K562 (cell line): ENCODE data around the gene CHD2. TPM values are rescaled to one million over a fixed set of nuclear protein-coding genes. Genes with fewer than 3 reads are reported as not detected.

Experiments
- BCL6 ChIP-seq: fragments of 250-450 bp; sonication (Bioruptor Pico); IDR thresholded peaks from 2 replicates; pipeline ENCODE4 v1.4.0; 2020
- BRCA1 ChIP-seq, 2 experiments: fragments of 450-650 bp in 1 of 2; sonication (generic) in 1 of 2; formaldehyde crosslinking in 1 of 2; IDR thresholded peaks; 2 replicates each; pipeline versions ENCODE4 v1.5.0 to v1.6.1; 2017 to 2020; ENCODE audit warnings: mild to moderate bottlenecking in 1 of 2, missing genetic modification reagents in 1 of 2
- BRD4 ChIP-seq: fragments of 200-600 bp; sonication (generic); IDR thresholded peaks from 2 replicates; pipeline ENCODE4 v1.6.1; 2017; ENCODE audit warnings: inconsistent platforms
- DLX4 ChIP-seq: fragments of 250-450 bp; sonication (Bioruptor Pico); IDR thresholded peaks from 2 replicates; pipeline ENCODE4 v1.6.1; 2021; ENCODE audit warnings: mild to moderate bottlenecking
- FOXK2 ChIP-seq, 2 experiments: fragments of 450-650 bp; IDR thresholded peaks in 1 of 2; conservative IDR thresholded peaks in 1 of 2; 2 replicates each; pipeline ENCODE4 v1.6.1; 2016; ENCODE audit warnings: low read depth in 2 of 2, mild to moderate bottlenecking in 1 of 2
- HMGN3 ChIP-seq: IDR thresholded peaks from 2 replicates; pipeline ENCODE4 v1.6.1; 2011; ENCODE audit warnings: borderline replicate concordance, low read depth, mild to moderate bottlenecking, mixed read lengths, low read length; ENCODE audit not compliant: insufficient read length; ENCODE audit errors: extremely low read depth
- MAFF ChIP-seq: IDR thresholded peaks from 2 replicates; pipeline ENCODE4 v1.6.1; 2012; ENCODE audit warnings: low read length, improper control_type of control experiment
- NFE2L1 ChIP-seq: fragments of 450-650 bp; IDR thresholded peaks from 2 replicates; pipeline ENCODE4 v1.6.1; 2016; ENCODE audit warnings: missing genetic modification characterization, low read depth, mild to moderate bottlenecking, missing compliant biosample characterization, moderate library complexity, borderline replicate concordance
- NR2C2 ChIP-seq, 2 experiments: fragments of 200-800 bp in 1 of 2; sonication (Bioruptor generic) in 1 of 2; sonication (generic) in 1 of 2; formaldehyde crosslinking in 1 of 2; IDR thresholded peaks; 2 replicates each; pipeline versions ENCODE4 v1.6.1 to v1.8.0; 2016 to 2022; ENCODE audit warnings: mild to moderate bottlenecking in 1 of 2, missing compliant biosample characterization in 1 of 2, missing genetic modification characterization in 1 of 2, missing genetic modification reagents in 1 of 2
- PHTF2 ChIP-seq: fragments of 250-450 bp; sonication (Bioruptor Pico); IDR thresholded peaks from 2 replicates; pipeline ENCODE4 v1.5.0; 2021; ENCODE audit warnings: mild to moderate bottlenecking
- SRSF9 ChIP-seq: fragments of 200-400 bp; formaldehyde crosslinking; IDR thresholded peaks from 2 replicates; pipeline ENCODE4 v1.6.1; 2017; ENCODE audit warnings: low read depth, low read length, borderline replicate concordance
- TEAD2 ChIP-seq: fragments of 450-650 bp; IDR thresholded peaks from 2 replicates; pipeline ENCODE4 v1.6.1; 2016; ENCODE audit warnings: missing genetic modification characterization, control low read depth, missing compliant biosample characterization
- UBTF ChIP-seq, 2 experiments: IDR thresholded peaks; 2 replicates each; pipeline ENCODE4 v1.6.1; 2012; ENCODE audit warnings: improper control_type of control experiment in 2 of 2, low read depth in 2 of 2, low read length in 2 of 2, borderline replicate concordance in 1 of 2
- ZMIZ1 ChIP-seq, 2 experiments: fragments of 150-350 bp in 1 of 2; IDR thresholded peaks; 2 replicates each; pipeline ENCODE4 v1.6.1; 2012 to 2016; ENCODE audit warnings: low read depth in 2 of 2, low read length in 2 of 2, mild to moderate bottlenecking in 1 of 2, moderate library complexity in 1 of 2
- ZNF277 ChIP-seq: fragments of 250-450 bp; sonication (Bioruptor Pico); IDR thresholded peaks from 2 replicates; pipeline ENCODE4 v1.8.0; 2022; ENCODE audit warnings: inconsistent platforms, mild to moderate bottlenecking, moderate library complexity, borderline replicate concordance
- ZNF408 ChIP-seq: fragments of 250-450 bp; sonication (Bioruptor Pico); IDR thresholded peaks from 2 replicates; pipeline ENCODE4 v1.4.0; 2020; ENCODE audit warnings: low read depth, mild to moderate bottlenecking, moderate library complexity
- ZNF431 ChIP-seq: sonication (generic); formaldehyde crosslinking; IDR thresholded peaks from 2 replicates; pipeline ENCODE4 v1.8.0; 2022; ENCODE audit warnings: mild to moderate bottlenecking, missing genetic modification reagents
- ZNF584 ChIP-seq: fragments of 200-800 bp; sonication (Bioruptor generic); IDR thresholded peaks from 2 replicates; pipeline ENCODE4 v1.6.1; 2016; ENCODE audit warnings: low read depth, mild to moderate bottlenecking, missing genetic modification characterization, missing compliant biosample characterization
- polyA plus RNA-seq, 8 experiments: library from polyadenylated mRNA; depleted of rRNA in 4 of 8; stranded (reverse) in 5 of 8; unstranded in 3 of 8; fragments of >200 nt; fragmentation: Nextera tagmentation in 2 of 8; fragmentation: Illumina TruSeq in 1 of 8; extraction: Ambion mirVana in 2 of 8; extraction: Trizol in 1 of 8; gene quantifications; 2 replicates each; pipeline versions ENCODE4 v1.2.1 to v1.2.3, GENCODE V29; 2011 to 2014; ENCODE audit warnings: inconsistent platforms in 1 of 8, missing spikeins in 1 of 8
- total RNA-seq, 7 experiments: library from RNA; depleted of rRNA in 6 of 7; stranded (reverse); fragments of >200 nt in 6 of 7; fragmentation: Illumina TruSeq in 2 of 7; extraction: Trizol in 2 of 7; gene quantifications; 2 replicates each; pipeline versions ENCODE4 v1.2.1 to v1.2.3, GENCODE V29; 2011 to 2021; ENCODE audit warnings: low replicate concordance in 1 of 7

CHD2 gene
- total and polyA plus RNA-seq, 9 of the 15 experiments (the other 6 are each of a cell fraction or from before 2014, with no cell fraction given): 38.9 to 70.8 (median 56.2) TPM

- TF ChIP-seq ZNF277 (CRISPR knock-in tag) (no peak), FOXK2 (conservative IDR thresholded peaks at IDR 0.05 in 1 of 2, IDR thresholded peaks at IDR 0.05 in 1 of 2; ENCODE audit: low read depth in 2 of 2) (0 out of 4 replicates have a peak, but pooled peaks have one; percentile 13 to 26), ZMIZ1 (IDR thresholded peaks at IDR 0.05; ENCODE audit: low read depth in 2 of 2, low read length in 2 of 2) (no peak), PHTF2 (CRISPR knock-in tag) (no peak), MAFF (no peak), UBTF (IDR thresholded peaks at IDR 0.05; ENCODE audit: borderline replicate concordance in 1 of 2, low read depth in 2 of 2, low read length in 2 of 2) (no peak), DLX4 (CRISPR knock-in tag) (no peak), HMGN3 (peak; percentile 38), ZNF408 (CRISPR knock-in tag) (no peak), SRSF9 (no peak), NR2C2 (CRISPR knock-in tag; IDR thresholded peaks at IDR 0.05) (no peak), NR2C2 (tag; IDR thresholded peaks at IDR 0.05) (no peak), ZNF431 (CRISPR knock-in tag) (0 out of 2 replicates have a peak, but pooled peaks have one; percentile 50), BRCA1 (IDR thresholded peaks at IDR 0.05) (no peak), BRCA1 (CRISPR knock-in tag; IDR thresholded peaks at IDR 0.05) (no peak), BCL6 (no peak), ZNF584 (CRISPR knock-in tag) (0 out of 2 replicates have a peak, but pooled peaks have one; percentile 52), NFE2L1 (tag) (no peak), TEAD2 (tag) (no peak), BRD4 (no peak)
Observed at GRCh38 chr15:92878593-92879053, 21.5 kb upstream of the CHD2 start (continued).
